Lung microvascular endothelial cell (primary cell): ENCODE measurements around the gene RAB3B. TPM values are rescaled to one million over a fixed set of nuclear protein-coding genes. Genes with fewer than 3 reads are reported as not detected.

Experiments used
- DNase-seq, 2 donors: peaks; one replicate each; pipeline versions ENCODE4 v3.0.0 to v3.0.0-alpha.2; 2010; ENCODE audit warnings: low read depth in 2 of 2
- total RNA-seq: library from RNA; depleted of rRNA; stranded (reverse); fragments of >200 nt; gene quantifications from 2 replicates; pipeline ENCODE4 v1.2.1, GENCODE V29; 2014

The RAB3B gene
- total RNA-seq, 1 donor from 2014 or later = 1.2 TPM

DNA sequence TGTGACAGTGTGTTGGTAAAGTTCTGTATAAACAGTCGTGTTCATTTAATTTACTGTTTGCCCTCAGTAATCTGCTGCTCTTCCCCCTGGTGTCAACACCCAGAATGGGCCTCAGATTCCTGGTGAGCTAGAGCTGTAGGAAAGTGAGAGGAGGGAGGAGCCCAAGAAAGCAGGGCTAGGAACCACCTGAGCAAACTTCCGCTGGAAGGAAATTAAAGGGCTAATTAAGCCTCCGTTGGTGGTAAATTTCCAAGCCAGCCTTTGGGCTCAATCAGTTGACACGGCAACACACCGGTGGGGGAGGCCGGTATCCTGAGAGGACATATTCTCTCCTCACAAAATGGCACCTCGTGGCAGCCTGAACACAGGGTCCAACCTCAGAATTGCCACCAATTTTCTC, 32.9 kb downstream of the RAB3B start:
- no peak for DNase-seq

DNA sequence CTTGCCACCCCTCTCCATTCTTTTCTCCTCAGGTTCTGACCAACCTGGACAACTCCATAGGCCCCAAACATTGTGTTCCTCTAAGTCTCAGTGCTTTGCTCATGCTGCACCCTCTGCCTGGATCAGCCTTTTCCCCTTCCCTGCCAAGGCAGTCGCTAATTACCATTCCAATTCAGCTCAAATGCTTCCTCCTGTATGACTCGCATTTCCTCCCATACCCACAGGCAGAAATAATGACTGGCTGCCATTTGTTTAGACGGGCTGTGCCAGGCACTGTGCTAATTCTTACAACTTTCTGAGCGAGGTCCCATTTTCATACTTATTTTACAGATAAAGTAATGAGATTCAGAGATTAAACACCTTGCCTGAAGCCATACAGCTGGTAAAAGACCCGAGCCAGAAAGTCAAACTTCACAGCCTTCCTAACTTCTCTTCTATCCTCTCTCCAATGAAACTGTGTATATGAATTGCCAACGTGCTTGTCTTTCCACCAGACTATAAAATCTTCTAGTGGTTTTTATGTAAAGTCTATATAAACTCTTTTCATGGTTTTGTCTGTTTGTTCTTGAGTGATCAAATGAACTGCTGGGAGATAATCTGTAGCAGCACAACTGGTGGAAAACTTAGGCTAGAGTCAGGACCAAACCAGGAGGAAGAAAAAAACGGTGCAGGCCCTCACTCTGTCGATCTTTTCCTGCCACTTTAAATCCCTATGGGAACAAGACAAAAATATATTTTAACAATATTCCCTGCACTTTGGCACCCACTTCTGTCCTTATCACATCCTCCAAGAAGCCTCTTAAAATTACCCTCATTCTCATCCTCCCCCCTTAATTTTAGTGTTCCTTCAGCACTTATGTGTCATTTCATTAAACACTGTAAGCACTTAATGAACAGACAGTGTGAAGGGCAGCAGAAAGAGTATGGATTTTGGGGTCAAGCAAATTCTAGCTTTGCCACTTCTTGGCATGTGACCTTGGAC, 33.7 kb downstream of the RAB3B start:
- DNase-seq = peak; percentile 57 to 70

DNA sequence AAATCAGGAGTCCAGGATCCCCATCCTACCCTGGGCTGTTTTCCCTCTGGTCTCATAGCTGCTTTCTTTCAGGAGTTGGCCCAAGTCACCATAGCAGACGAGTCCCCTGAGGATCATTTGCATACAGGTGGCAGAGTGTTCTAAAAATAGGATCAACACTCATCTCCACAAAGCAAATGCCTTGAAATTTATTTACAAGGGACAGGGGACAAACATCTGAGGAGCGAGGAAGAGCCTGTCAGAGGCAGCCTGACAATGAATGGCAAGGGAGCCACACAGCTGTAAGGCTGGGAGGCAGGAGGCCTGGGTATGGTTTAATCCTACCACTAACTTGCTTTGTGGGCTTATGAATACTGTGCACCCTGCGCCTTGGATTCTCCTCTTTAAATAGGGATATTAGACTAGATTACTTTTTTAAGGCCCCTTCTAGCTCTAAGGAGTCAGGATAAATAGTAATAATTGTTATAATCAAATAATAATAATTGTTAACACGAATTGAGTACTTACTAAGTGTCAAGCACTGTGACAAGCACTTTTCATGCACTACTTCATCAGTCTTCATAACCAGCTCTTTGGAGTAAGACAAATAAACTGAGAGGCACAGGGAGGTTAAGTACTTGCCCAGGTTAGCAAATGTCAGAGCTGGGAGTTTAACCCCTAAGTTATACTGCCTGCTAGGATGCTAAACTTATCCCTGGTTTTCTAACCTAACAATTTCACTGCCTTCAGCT, 34.5 kb downstream of the RAB3B start:
- no peak for DNase-seq

DNA sequence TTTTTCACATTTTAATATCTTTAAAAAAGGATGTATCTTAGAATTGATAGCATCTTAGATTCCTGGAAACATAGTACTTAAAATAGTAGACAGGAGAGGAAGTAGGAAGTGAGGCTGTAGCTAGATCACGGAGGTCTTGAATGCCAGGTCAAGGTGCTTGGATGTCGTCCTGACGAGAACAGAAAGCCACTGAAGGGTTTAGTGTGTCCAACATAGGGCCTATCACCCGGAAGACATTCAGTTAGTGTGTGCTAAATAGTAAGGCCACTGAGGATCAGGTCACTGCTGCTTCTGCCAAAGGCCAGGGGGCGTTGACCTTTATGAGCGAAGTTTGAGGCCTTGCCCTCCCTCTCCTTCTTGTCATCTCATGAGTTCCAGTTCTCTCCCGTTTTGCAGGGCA, 35.7 kb downstream of the RAB3B start:
- no peak for DNase-seq

DNA sequence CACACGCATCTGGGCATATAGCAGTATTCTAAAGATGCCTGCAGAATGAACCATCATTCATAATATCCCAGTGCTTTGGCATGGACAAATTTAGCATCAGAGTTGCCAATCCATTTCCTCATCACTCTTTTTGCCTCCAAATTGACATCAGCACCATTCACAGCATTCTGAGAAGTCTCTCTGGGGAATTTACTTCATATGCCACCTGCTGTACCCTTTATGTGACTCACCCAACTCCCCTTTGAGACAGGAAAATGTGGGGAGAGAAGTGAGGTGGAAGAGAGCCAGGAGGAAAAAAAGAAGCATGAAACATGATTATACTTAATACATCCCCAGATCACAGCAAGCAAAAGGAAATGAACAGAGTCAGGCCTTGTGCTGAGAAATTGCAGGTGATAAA, 37.4 kb downstream of the RAB3B start:
- no peak for DNase-seq

DNA sequence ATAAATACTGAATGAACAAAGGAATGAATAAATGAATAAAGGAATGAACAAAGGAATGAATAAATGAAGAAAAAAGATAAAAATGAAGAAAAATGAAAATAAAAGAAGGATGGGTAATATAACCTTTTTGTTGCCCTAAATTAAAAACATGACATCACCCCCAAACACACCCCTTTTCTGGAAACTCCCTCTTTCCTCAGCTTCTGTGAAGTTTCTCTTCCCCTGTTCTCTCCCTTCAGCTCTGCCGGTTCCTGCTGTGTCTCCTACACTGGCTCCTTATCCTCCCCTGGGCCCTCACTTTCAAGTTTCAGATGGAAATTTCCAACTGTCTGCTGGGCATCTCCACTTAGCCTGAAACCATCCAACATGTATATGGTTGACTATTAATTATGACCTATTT, 37.9 kb downstream of the RAB3B start:
- DNase-seq = no peak

DNA sequence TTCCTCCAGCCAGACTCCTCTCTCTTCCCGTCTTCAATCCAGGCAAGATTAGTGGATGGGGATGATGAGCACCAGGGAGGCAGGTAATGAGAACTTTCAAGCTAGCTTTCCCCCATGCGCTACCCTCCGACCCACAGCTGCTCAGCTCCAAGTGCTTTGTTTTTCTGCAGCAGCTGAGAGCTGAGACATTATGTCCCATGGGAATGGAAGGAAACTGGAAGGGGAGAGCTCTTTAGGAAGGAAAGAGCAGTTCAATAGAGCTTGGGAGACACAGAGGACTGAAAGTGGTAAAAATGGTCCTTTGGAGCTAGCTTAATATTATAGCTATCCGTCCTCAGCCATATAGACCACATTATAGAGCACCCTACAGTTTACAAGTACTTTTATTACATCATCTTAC, 39.8 kb downstream of the RAB3B start:
- DNase-seq = no peak

DNA sequence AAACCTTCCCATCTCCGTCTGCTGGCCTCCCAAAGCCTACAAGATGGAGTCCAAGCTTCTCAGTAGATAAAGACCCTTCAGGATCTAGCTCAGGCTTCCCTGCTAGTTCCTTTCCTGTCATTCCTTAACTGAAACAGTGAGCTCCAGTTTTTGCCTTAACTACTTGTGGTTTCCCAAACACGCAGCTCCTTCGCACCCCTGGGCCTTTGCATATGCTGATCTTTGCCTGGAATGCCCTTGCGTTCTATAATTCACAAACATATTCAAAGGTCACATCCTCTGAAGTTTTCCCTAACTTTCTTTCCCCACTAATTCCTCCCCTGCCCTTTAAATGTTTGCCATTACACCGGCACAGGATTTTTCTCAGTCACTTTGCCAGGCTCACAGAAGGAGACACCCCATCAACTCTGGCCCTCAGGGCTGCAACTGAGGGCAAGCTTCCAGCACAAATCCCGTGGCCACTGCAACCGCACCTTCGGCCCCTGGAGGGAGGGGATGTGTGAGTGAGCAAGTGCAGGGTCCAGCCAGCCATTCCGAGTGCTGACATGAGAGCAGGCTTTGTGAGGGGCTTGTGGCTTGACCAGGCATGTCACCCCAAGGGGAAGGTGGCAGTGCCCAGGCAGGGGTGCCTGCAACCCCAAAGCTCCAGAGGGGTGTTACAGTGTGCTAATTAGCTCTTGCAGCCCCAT, 41.3 kb downstream of the RAB3B start:
- DNase-seq = no peak

DNA sequence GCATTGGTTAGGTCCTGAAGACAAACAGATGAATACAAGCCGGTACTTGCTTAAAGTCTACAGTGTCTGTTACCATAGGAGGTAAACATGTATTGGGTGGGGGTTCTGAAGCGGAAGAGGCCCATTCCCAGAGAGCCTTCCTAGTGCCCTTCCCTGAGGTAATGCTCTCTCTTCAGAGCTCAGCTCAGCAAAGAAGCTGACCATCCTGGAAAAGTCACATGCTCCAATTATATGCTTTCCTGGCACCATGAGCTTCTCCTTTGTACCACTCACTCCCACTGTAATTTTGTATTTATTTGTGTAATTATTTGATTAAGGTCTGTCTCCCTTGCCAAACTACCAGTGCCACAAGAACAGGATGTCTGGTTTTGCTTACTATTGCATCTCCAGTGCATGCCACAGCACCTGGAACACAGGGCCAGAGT, 42.0 kb downstream of the RAB3B start:
- no peak for DNase-seq

DNA sequence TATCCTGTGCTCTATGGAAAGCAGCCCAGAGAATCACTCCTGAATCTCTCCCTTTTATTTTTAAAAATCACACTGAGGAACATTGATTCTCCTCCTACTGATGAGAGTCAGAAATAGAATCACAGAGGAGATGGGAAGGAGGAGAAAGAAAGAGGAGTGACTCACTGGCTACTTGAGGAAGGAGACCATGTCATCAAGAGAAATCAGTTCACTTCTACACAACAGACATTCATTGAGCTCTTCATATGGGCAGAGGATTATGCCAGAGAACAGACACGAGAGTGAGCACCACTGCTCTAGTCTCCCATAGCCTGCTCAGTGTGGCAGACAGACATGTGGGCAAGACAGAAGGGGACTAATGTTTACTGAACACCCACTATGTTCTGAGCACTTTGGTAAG, 44.2 kb downstream of the RAB3B start:
- peak; percentile 1 to 49 for DNase-seq

DNA sequence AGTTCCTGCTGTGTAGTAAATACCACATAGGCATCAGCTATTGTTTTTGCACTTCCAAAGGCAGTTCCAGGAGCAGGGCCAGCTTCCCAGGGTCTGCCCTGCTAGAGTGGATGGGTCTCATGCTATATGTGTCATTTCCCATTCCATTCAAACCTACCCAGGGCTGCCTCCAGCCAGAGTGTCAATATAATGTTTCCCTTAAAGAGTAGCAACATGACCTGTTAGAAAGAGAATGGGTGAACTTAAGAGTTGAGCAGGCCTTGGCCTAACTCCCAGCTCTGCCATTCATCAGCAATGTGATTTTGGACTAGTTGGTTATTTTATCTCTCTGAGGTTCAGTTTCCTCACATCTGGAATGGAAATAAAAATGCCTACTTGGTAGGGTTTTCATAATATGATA, 44.9 kb downstream of the RAB3B start:
- DNase-seq = peak; percentile 85 to 89

DNA sequence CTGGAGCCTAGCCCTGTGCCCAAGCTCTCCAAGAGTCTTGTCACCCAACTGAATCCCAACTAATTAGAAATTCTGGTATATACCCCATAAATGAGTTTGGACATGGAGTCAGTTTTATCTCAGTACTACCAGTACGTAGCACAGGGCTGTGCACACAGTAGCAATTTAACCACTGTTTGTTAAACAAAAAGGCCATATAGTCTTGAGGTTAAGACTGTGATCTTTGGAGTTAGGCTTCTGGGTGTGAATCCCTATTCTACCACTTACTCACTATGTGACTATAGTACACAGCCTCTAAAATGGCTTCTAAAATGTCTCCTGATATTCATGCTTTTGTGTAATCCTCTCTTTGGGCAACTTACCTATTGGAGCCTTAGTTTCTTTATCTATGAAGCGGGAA, 48.2 kb downstream of the RAB3B start:
- no peak for DNase-seq

DNA sequence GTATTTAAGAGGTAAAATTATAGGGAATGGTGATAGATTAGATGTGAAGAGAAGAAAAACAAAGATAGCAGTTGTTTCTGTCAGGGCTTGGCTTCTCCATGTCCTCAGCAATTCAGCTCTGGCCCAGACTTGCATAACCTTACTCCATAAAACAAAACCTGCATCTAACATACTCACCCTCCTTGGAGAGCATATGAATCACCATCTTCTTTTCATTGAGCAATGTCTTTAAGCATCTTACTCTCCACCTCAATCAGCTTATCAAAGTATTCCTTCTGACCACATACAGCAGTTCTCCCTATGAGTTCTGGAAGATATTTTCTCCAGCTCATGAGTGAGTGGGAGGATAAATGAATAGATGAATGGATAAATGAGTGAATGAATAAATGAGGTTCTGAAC, 49.0 kb downstream of the RAB3B start:
- DNase-seq = peak in 1 of 2 donors; percentile 9

DNA sequence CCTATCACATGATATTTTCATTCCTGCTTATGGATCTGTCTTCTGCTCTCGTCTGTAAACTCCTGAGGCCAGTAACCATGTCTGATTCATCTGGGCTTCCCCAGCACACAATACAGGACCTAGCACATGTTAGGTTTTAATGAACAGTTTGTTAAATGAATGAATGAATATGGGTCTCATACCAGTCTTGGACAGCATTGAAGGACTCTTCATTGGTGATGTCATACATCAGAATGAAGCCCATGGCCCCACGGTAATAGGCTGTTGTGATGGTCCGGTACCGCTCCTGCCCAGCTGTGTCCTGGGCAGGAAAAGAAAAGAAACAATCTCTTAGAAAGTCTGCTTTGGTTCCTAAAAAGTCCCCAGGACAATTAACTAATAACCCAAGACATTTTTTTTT, 53.4 kb downstream of the RAB3B start:
- no peak for DNase-seq

DNA sequence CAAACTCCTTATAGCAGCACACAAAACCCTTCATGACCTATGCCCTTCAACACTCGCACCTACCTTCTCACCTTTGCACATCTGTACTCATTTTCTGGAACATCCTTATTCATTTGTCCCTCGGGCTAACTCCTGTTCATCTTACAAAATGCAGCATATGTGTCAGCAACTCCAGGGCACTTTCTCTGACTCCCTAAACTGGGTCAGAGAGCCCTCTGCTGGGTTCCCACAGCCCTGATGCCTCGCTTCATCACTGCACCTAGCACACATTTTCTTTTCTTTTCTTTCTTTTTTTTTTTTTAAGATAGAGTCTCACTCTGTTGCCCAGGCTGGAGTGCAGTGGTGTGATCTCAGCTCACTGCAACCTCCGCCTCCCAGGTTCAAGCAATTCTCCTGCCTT, 54.0 kb downstream of the RAB3B start:
- DNase-seq = no peak

DNA sequence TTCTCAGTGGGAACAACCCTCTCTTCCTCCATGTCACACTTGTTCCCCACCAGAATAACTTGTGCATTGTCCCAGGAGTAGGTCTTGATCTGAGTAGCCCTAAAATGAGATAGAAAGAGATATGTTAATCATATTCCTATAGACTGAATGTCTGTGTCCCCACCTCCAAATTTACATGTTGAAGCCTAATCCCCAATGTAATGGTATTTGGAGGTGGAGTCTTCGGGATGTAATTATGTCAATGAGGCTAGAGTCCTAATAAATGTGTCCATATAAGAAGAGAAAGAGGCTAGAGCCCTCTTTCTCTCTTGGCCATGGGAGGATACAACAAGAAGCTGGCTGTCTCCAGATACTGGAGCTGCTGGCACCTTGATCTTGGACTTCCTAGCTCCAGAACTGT, 57.2 kb downstream of the RAB3B start:
- DNase-seq = no peak

DNA sequence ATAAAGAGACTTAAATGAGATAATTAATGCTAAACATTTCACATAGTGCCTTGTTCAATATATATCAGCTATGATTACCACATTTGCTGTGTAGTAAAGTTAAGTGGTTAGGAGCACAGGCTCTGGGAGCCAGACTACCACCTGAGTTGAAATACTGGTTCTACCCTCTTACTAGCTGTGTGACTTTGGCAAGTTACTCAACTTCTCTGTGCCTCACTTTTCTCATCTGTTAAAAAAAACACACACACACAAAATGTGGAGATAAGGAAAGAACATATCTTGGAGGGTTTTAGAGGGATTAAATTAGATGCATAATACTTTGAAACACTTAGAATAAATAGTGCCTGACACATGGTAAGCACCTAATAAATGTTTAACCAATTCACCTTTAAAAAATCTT, 60.2 kb downstream of the RAB3B start:
- no peak for DNase-seq

DNA sequence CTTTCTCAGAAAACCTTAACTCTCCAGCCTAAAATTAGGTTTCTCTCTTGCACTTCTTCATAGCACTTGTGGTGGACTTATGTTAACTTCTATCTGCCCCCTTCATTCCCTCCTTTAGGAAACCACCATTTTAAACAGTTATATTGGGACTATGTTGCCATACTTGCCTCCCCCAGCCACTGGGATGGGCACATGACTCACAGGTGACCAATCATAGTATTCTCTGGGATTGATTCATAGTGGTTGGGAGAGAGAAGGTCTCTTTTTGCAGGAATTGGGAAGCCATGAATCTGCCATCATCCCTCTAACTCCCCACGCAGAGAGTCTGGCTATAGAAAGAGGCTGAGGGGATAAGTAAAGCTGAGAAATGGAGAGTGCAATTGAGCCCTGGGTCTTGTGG, 61.6 kb downstream of the RAB3B start:
- no peak for DNase-seq

DNA sequence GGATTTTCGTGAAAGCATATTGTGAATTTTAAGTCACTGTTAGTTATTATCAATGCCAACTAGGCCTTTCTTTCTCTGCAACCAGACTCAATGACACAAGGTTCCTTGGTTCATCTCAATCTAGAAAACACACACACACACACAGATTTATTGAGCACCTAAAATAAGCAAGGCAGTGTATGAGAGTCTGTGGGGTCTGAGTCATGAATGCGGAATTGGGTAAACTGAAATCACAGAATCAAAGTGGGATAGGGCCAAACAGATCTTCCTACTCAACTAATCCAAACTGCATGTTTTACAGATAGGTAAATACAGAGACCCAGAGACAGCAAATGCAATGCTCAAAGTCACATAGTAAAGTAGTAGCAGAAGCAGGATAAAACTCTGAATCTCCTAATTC, 63.5 kb downstream of the RAB3B start:
- DNase-seq = no peak

DNA sequence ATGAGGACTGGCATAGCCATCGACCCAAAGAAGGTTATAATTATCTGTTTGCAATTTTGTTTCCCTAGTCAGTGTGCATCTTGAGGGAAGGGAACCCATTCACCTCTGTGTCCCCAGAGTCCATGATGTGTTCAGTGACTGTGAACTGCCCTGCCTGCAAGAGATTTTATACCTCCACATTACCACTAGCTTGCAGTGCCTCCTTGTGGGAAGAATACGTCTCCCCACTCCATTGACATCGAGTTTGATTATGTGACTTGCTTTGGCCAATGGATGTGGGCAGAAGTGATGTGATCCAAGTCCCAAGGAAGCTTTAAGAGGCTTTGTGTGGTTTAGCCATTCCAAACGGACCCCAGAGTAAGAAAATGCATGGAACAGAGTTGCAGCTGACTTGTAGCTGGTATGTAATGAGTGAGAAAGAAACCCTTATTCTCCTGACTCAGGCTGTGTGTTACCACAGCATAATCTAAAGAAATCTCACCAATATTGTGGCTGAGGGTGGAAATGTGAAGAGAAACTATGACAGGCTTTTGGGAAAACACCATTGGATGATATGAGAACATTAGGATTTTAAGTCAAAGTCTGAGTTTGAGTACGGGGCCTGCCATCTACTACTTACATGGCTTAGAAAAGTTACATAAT, 64.2 kb downstream of the RAB3B start:
- peak; percentile 63 to 77 for DNase-seq

DNA sequence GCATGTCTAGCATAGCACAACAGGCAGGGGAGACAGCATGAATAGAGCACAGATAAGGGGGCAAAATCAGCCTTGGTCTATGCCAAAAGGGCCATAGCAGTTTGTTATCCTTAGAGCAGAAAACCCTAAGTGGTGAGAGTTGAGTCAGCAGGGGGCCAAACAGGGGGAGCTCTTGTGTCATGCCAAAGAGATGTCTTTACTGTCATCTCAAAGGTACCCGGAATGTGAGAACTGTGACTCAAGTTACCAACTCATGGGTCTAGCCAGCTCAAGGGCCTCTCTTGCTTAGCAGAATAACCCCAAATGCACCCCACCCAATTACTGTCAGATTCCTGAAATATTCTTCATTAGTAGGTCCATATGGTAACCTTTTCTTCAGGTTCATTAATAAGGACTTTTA, 66.0 kb downstream of the RAB3B start:
- DNase-seq = no peak

DNA sequence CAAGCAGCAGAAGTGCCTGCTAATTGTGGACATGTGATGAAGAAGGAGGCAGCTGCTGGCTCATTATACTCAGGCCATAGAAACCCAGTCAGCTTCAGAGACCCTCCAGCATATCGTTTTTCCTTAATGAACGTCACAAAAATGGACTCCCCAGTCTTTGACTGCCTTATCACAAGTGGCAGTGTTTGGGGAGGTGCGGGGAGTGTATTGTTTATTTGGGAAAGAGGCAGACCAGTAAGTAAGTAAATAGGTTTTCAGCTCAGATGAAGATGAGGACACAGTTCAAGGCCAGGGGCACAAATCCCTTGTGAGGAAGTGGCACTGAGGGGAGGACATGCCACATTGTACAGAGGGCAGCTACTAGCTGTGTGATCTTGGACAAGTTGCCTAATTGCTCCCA, 68.5 kb downstream of the RAB3B start:
- no peak for DNase-seq
